ENCODE results near the gene WWOX.

- TF ChIP-seq, protein P1, sequence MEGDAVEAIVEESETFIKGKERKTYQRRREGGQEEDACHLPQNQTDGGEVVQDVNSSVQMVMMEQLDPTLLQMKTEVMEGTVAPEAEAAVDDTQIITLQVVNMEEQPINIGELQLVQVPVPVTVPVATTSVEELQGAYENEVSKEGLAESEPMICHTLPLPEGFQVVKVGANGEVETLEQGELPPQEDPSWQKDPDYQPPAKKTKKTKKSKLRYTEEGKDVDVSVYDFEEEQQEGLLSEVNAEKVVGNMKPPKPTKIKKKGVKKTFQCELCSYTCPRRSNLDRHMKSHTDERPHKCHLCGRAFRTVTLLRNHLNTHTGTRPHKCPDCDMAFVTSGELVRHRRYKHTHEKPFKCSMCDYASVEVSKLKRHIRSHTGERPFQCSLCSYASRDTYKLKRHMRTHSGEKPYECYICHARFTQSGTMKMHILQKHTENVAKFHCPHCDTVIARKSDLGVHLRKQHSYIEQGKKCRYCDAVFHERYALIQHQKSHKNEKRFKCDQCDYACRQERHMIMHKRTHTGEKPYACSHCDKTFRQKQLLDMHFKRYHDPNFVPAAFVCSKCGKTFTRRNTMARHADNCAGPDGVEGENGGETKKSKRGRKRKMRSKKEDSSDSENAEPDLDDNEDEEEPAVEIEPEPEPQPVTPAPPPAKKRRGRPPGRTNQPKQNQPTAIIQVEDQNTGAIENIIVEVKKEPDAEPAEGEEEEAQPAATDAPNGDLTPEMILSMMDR (IDR thresholded peaks at IDR 0.05) = no peak
- no peak for TF ChIP-seq POLR2A (IDR thresholded peaks at IDR 0.05)
Observed at GRCh38 chr16:78189121-78189520, 89.7 kb downstream of the WWOX start.

Data from gastroesophageal sphincter (tissue), 3 donors.